ENCODE data around the gene RFT1.

Gene RFT1

GRCh38 chr3:53130179-53131061 lies at the start of gene RFT1:
Gene RFT1 (minus strand): TSS chr3:53130435. CDS start chr3:53130400, 35 bp downstream.
- peak; percentile 80 for DNase-seq

- DNase-seq, result no peak
These were observed 49.3 kb upstream of the RFT1 start for GRCh38 chr3:53179580-53179979.

GRCh38 chr3:53178246-53178645 lies 48.0 kb upstream of the RFT1 start:
- no peak for DNase-seq

- no peak for DNase-seq
These were observed 45.6 kb upstream of the RFT1 start for GRCh38 chr3:53175613-53176540.

GRCh38 chr3:53174346-53175250 lies 44.4 kb upstream of the RFT1 start:
- DNase-seq, result no peak

- no peak for DNase-seq
These were observed 42.9 kb upstream of the RFT1 start for GRCh38 chr3:53173107-53173506.

- DNase-seq, result no peak
These were observed 41.7 kb upstream of the RFT1 start for GRCh38 chr3:53171827-53172505.

GRCh38 chr3:53171064-53171418 lies 40.8 kb upstream of the RFT1 start:
- DNase-seq, result no peak

- DNase-seq, result no peak
These were observed 40.3 kb upstream of the RFT1 start for GRCh38 chr3:53170325-53171063.

GRCh38 chr3:53169832-53170324 lies 39.6 kb upstream of the RFT1 start:
- DNase-seq, result no peak

GRCh38 chr3:53169045-53169831 lies 39.0 kb upstream of the RFT1 start:
- no peak for DNase-seq

- DNase-seq, result no peak
These were observed 38.1 kb upstream of the RFT1 start for GRCh38 chr3:53168175-53168923.

- DNase-seq, result no peak
These were observed 37.4 kb upstream of the RFT1 start for GRCh38 chr3:53167418-53168174.

- DNase-seq, result no peak
These were observed 36.6 kb upstream of the RFT1 start for GRCh38 chr3:53166781-53167291.

- no peak for DNase-seq
These were observed 36.0 kb upstream of the RFT1 start for GRCh38 chr3:53166206-53166605.

GRCh38 chr3:53164911-53165310 lies 34.7 kb upstream of the RFT1 start:
- no peak for DNase-seq

- no peak for DNase-seq
These were observed 33.5 kb upstream of the RFT1 start for GRCh38 chr3:53163444-53164387.
